Amniotic stem cell (primary cell): ENCODE measurements around the gene VOPP1.

Experiments
- DNase-seq: peaks from one replicate; lab custom pipeline; 2025; lab: John Stamatoyannopoulos, UW

VOPP1 gene

DNA sequence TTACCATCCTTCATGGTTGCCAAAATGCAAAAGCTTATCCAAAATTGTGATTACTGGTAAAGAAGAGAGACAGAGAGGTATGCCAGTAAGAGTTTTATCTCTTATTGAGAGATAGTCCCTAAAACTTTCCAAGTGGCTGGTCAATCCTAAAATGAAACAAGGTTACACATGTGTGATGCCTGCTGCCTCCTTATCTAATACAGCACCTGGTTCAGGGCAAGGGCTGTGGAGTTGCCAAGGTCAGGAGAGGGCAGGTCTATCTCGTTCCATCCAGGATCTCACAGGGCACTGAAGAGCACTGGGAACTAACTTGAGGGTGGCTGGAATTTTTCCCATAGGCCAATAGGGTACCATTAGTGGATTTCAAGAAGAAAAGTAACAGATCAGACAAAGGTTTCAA, 18.3 kb downstream of the VOPP1 start:
- DNase-seq = no peak

DNA sequence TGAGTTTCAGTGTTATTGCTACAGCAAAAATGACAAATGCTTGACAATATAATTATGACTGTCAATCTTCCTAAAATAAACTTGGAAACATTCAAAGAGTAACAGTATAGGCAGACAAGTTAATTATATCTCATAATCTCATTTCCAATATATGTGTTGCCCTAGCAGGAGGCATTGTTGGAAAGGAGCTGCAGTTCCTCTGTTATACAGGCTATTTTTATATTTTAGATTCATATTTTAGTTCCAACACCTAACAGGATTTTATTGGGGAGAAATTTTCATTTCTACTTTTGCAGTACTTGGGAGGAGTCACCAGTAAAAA, 19.3 kb downstream of the VOPP1 start:
- DNase-seq = no peak

DNA sequence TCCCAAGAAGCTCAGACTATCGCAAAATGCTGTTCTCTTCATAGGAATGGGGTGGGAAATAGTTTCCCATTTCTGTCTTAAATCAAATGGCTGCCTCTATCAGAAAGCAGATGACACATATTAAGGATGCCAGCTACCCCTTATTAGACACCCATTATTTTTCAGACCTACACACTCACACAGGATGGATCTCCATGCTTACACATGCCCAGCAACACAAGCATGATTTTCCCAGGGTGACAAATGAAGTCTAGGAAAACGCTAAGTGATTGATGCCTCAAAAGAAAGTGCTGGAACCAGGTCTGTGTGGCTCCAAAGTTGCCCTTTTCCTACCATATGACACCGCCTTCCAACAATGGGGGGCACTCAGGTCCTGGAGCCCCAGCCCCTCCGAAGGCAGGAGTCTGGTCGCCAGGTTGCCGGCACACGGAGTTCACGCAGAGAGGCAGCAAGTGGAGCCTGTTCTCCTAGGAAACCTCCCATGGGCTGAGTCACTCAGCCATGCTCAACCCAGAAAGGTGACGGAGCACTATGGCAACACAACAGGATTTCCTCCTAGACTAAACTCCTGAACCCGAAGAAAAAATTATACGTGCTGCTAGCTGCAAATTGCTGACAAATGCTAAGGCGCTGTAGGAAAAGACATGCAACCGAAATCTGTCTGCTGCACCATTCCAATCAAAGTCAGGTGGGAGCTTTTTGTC, 19.8 kb downstream of the VOPP1 start:
- no peak for DNase-seq

DNA sequence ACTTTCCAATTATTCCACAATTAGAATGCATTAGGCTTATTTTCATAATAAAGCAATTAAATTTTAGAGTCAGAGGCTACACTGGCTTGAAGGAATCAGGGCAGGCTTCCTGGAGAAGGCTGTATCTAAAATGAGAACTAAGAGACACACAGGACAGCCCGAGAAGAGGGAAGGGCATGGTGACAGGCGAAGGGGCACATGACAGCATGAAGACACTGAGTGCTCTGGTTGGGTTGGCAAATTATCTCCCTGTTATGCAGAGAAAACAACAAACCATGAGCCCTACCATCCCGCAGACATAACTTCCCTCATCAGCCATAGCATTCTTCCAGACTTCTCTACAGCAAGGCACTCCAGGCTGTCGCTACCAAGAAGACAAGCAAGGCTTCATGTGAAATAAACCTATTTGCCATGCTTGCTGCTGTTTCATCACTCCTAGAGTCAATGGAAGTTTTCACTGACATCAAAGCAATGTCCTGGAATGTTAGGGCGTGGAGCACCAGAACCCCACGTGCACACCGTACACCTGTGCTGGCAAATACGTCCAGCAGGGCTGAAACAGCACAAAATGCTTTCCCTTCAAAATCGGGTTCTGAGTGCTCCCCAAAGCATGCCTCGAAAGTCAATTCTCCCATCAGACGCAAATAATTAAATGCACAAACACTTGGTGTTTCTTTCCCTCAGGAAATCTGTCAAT, 21.3 kb downstream of the VOPP1 start:
- DNase-seq = no peak

DNA sequence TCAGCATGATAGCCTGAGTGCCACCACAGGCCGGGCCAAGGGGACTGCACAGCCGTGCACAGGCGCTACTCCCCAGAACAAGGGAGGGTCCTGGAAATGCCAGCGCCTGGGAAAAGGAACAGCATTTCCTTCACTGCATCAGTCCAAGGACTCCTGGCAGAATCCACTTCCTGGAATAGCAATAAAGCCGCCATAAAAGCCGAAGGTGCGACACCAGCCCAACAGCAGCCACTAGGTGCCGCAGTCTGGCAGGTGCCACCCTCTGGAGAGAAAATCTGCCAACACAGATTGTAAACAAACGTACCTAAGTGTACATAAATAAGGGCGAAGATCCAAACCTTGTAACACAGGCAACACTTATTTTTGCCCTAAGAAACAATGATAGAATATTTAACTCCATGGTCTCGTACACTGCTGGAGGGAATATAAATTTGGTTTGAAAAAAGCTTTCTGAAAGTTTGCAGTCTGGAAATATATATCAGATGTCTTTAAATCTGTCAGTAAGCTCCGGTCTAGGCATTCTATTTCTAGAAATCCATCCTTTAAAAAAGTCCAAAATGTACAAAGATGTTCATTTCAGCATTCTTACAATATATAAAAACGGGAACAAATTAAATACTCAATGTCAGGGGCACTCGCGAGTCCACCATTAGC, 22.2 kb downstream of the VOPP1 start:
- no peak for DNase-seq

DNA sequence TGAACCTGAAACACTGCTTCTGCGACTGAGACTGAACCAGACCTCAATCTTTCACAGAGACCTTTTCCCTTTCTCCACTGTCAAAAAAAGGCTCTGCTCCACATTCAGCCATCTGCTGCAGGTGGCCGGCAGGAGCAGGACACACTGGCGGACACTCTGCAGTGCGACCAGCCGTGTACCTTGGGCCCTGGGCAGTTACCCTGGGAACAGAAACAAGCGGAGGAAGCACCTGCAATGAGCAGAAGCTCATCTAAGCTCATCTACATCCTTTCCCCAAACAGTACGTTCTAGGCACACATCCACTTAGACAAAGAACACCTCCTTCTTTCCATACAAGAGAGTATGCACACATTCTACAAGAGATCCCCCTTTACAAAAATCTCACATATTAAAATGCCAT, 22.8 kb downstream of the VOPP1 start:
- no peak for DNase-seq

DNA sequence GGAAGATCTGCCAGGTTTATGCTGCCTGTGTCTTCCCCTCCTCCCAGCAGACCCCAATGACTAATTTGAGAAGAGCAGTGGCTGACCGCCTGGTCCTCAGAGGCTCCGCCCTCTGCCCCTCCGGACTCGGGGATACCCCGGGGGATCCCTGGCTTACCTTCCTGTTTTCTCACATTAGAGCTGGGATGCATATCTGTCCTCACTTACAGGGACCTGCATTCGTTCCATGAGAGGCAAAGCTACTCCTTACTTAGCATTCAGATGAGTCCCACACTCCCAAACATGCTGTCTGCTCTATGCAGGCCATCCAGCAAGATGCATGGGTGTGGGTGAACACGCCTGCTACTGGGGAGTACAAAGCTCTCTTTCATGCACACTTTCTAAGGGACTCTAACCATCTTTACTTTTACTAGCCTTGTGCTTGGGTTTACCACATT, 24.0 kb downstream of the VOPP1 start:
- no peak for DNase-seq

DNA sequence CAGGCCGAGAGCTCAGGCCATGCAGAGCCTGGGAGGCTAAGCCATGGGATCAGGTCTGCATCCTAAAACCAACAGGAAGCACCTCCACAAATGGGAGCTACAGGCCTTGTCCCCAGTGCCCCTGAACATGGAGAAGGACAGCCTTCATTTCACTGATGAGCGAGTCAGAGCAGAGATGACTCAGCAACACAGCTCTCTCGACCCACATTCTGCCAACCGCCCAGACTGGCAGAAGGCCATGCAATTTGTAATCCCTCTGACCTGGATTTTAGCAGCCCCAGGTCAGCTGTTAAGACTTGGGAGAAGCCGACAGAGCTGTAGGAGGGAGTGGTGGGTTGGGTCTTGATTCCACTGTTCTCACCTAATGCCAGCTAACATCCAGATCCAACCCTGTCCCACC, 25.5 kb downstream of the VOPP1 start:
- DNase-seq = no peak

DNA sequence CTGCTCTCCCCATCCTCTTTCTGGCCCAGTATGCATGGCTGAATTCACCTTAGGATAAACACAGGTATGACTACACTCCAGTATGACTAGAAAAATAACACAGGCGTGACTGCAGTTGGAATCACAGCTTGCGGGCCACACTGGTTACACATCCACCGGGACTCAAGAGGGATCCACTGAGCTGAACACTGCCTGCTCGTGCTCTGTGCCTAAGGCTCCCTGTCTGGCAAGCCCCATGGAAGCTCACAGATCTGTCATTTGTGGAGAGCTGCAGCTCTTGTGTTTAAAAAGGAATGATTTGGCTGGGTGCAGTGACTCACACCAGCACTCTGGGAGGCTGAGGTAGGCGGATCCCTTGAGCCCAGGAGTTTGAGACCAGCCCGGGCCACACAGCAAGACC, 26.8 kb downstream of the VOPP1 start:
- no peak for DNase-seq

DNA sequence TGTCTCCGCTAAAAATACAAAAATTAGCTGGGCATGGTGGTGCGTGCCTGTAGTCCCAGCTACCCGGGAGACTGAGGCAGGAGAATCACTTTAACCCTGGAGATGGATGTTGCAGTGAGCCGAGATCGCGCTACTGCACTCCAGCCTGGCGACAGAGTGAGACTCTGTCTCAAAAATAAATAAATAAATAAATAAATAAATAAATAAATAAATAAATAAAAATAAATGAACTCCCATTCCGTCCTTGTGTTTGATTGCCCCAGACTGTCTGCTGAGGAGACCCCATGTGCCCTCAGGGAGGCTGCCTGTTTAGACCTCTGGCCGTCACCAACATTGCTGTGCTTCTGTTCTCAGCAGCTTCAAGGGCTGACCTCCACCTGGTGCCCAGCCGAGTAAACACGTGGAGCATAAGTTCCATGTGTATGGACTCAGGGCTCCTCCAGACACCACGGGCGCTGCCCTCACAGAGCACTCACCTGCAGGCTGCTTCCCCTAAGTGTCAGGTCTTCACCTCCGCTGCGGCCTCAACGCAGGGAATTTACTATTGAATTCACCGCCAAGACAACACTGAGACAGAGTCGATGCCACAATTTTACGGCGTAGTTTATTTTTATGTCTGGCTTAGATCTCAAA, 32.0 kb downstream of the VOPP1 start:
- DNase-seq = no peak

DNA sequence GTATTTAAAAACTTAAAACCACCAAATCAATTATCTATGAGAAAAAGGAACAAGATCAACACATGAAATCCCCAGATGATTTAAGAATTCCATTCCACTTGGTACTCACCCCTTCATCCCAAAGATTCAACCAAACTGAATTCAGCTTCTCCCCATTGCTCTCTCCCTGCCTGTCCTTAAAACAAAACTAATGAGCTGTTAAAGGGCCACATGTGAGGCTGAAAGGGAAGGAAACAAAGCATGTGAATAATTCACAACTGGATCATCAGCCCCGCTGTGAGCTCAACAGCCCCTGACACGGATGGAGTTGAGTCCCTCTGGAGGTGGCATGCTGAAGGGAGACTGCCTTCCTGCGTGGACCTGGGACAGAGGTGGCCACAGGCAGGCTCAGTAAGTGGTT, 32.9 kb downstream of the VOPP1 start:
- no peak for DNase-seq

DNA sequence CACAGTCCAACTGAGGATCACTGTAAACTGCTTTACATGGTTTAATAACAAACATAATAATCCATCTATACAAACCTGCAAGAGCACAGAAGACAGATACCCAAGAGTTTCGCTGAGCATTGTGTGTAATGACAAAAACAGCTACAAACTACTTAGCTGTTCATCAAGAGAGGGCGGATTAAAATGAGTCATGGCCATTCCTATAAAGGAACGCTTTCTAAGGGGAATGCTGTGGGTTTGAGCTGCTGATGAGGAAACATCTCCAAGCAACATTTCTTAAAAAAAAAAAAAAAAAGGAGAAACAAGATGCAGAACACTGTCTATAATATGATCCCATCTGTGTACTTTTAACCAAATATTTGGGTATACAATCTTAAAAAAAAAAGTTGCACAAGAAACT, 33.8 kb downstream of the VOPP1 start:
- DNase-seq = peak; percentile 50

DNA sequence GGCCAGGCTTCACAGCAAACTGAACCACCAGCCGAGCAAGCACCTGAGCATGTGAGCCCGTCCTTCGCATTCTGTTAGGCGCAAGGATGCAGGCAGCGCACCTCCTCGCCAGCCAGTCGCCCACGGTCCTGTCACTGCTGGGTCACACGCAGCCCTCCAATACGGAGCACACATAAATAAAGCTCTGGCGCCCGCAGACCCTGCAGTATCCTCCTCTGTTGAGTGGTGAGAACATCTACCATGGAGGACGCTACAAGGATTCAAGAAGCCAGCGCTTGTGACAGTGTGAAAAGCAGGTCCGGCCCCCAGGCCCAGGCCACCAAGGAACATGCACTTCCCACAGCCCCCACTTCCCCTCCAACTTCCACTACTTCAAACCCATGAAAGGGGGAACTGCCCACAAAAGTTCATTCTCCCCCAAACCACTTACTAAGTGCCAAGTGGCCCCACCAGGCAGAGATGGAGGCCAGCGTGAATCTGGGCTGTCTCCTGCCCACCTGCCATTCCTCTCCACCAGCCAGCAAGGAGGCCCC, 34.8 kb downstream of the VOPP1 start:
- DNase-seq = no peak

DNA sequence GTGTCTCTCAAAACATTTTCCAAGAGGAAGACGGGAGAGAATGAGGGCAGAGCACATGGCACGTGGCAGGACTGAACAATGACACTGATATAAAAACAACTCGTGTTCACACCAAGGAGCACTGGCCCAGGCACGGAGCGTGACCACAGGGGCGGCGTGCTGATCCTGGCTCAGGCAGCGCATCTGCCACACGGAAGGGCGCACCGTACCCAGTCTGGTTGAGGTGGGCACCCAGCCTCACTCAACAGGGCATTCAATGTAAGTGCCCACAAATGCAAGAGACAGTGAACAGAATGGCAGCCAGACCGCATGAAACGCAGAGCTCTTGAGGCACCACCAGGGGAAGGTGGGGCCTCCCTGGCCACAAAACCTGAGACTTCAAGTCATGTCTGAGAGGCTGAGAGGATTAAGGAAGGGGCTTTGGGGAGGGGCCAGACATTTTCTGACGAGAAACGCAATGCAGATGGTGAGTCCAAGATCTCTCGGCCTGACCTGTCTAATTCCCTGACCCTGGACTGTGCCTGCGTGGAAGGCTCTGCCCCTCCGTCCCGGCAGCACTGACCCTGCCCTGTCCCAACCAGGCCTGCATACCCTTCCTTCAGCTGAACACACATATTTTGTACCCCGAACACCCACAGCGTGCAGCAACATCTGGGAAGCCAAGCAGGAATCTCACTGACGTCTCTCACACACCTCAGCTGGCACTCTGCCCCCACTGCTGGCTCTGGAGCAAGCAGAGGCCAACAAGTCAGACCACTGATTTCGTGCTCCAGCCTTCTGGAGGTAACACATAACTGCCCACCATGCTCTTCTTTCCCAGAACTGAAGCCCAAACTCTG, 35.5 kb downstream of the VOPP1 start:
- no peak for DNase-seq

DNA sequence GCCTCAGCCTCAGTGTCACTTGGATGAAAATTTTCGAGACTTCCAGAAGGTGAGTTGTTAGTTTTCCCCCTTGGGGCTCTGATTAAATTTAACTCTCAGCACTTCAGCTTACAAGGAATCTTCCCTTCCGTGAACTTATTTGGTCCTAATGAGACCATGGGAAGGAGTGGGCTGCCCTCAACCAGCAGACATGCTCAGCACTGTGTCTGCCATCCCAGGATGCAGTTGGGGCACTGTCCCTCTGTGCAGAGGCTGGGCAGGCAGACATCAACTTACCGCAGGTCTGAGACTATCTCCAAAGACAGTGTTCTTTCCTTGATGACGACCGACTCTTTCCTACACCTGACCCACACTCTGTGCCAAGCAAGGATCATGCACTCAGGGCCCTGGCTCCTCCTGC, 36.7 kb downstream of the VOPP1 start:
- no peak for DNase-seq

DNA sequence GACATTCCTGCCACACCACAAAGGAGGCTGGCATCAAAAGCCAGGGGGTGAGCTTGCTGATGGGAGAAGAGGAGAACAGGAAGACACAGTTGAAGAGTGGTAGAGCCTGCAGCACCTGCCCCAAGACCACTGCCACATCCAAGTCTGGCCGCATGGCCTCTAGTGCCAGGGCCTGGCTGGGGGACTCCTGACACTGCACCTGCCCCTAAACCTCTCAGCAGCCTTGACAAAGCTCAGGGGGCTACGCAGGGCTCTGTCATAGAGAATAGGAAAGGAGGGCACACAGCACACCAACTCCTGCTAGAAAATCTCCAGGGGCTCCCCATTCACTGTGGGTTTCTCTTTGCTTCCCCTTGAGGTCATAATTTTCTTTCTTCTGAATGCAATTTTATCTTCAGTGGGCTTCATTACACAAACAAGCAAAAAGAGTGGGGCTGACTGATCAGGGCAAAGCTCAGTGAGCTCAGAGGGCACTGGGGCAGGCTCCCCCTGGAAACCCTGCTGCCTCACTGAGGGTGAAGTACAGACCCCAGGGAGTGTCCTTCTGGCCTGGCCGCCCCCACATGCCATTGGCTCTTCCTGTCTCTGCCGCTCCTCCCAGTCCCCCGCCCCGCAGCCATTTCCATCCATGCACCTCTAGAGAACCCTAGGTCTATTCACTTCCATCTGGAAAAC, 37.2 kb downstream of the VOPP1 start:
- no peak for DNase-seq

DNA sequence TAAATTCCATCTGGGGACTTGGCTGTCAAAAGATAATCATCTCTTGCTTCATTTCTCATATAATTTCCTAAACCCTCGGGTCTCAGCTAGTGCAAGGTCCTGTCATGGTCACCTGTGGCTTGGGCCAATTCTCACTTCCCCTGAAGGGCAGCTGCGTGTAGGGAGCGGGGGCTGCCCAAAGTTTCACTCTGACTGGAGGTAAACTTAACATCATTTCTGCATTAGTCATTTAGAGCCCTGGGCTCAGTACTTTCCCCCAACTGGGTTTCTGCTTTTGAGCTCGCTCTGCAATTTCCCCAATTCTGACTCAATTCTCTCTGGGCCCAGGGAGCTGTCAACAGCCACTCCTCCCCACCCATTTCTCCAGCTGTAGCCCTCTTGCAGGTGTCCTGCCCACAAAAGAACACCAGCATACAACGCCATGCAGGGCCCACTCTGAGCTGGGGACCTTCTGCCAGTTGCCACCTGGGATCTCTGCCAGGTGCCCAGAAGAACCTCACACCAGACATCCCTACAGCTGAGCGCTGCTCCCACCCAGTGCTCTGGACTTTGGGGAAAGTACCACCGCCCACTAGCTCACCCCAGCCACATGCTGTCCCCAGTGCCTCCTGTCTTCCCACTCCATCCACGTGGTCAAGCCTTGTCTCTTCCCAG, 37.9 kb downstream of the VOPP1 start:
- peak; percentile 42 for DNase-seq

DNA sequence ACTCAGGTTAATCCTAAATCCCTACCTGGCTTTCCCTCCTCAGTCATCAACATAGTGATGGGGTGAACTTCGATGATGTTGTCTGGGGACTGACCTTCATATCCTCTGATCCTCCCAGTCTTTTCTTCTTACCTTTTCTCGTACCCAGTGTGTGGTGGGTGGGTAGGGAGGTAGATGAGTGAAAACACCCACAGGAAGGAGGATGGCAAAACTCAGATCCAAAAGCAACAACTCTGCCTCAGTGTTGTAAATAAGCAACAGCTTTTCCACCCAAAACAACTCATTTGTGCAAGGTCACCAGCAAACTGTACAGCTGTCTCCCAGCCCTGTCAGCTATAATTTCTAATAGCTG, 38.6 kb downstream of the VOPP1 start:
- DNase-seq = no peak

DNA sequence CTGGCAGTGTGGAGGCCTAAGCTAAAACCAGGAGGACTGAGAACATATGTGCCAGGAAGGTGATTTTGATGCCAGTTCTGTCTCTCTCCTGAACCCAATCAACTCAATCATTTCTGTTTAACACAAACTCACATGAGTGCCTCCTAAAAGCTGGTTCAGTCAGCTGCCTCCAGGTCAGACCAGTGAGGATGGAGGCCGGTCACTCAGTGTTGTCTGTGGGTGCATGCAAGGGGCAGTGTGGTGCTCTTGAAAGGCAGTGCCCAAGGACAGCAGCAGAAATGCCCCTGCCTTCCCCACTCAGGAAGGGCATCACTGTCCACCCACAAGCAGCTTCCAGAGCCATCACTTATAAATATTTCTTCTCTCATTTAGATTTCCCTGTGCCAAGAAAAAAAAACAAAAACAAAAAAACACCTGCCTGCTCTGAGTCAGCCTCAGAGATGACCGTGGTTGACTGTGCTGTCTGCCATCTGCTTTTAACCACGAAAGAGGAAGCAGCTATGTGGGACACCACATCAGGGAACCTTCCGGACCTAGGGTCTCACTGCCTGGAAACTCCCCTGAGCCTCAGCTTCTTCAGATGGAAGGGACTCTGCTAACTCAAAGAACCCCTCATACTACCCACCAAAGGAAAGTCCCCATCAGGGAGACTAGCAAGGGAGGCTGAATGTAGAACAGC, 39.1 kb downstream of the VOPP1 start:
- no peak for DNase-seq
